Stromal cell of bone marrow (primary cell): ENCODE data around the gene TEAD1.

ENCODE experiments used
- DNase-seq: peaks from one replicate; pipeline ENCODE4 v3.0.0-alpha.2; 2012; ENCODE audit warnings: low read depth

TEAD1 gene

GRCh38 chr11:12900496-12900895 lies 226.3 kb downstream of the TEAD1 start:
- peak; percentile 65 for DNase-seq

GRCh38 chr11:12901272-12901671 lies 227.1 kb downstream of the TEAD1 start:
- DNase-seq, result no peak

- DNase-seq, result no peak
These were observed 227.8 kb downstream of the TEAD1 start for GRCh38 chr11:12901874-12902481.

DNA sequence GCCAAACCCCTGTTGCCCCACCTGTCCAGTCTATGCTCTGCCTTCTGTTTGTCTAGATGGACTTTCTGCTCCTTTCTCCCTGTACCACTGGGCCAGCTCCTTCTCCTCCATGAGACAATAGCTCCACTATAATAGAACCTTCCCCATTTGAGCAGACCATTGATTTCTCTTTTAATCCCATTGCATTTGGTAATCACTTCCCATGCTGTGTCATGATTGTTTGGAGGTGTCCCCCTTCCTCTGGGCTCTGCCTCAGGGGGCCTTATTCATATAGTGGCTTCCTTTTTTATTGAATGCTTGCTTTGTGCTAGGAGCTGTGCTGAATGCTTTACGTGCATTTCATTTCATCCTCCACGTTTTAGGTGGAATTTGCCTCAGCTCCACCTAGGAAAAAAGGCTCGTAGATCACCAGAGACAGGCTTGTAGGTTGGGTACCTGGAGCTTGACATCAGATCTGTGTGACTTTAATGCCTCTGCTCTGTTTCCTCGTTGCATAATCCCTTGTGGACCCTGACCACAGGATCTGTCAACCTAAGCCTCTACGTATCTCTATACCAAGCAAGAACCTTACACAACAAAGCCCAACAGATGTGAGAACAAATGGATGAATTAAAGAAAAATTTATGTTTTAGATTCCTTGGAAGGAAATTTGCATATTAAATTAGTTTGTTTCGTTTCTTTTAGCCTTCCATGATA lies 228.7 kb downstream of the TEAD1 start:
- DNase-seq, result no peak

DNA sequence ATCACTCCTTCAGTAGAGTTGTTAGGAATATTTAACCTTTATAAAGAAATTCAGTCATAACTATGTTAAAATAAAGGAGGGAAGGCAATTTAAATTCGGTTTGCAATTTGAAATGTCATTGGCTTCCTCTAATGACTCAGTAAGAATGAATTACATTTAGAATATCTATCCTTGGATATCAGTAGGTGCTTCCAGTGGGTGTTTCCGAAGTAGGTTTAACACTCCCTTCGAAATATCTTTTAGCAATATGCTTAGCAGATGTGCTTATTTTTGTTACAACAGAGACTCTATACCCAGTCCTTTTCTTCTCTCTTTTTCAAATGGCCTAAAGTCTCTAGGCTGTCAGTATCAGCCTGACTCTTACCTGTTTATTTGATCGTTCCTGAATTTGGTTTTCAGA lies 231.2 kb downstream of the TEAD1 start:
- DNase-seq, result no peak

GRCh38 chr11:12906501-12906900 lies 232.3 kb downstream of the TEAD1 start:
- DNase-seq, result no peak

- no peak for DNase-seq
These were observed 235.7 kb downstream of the TEAD1 start for GRCh38 chr11:12909879-12910278.

- DNase-seq, result no peak
These were observed 240.2 kb downstream of the TEAD1 start for GRCh38 chr11:12914400-12914912.

DNA sequence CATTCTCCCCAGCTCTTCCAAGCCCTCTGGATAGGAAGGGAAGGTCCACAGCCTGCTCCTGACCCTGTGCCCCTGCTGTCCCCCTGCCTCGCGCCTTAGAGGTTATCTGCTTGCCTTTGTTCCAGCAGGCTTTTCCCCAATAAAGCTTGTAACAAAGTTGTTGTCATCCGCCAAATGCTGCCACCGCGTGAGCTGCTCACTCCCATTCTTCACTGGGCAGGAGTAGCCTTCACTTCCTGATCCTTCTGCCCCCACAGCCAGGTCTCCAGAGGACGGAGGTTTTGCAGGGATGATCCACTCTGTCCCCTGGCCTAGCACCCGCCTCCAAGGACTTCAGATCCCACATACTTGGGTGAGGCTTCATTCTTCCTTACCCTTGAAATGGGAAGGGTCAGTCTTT lies 240.9 kb downstream of the TEAD1 start:
- no peak for DNase-seq

DNA sequence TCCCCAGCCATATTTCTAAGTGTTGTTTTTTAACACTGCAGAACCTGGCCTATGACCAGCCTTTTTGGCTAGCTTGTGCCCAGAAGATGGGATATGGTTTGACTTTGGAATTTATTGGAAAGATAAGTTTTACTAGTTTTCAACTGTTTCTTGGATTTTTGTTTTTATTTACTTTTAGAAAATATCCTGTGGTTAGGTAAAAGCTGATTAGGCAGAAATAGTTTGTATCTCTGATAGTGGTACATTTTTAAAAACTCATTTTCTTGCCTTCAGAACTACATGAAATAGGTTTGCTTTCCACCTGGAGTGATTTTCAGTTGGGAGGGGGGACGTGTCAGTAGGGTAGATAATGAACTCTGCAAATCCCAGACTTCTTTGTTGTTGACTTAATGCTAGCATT lies 243.6 kb downstream of the TEAD1 start:
- no peak for DNase-seq

GRCh38 chr11:12918667-12919066 lies 244.4 kb downstream of the TEAD1 start:
- DNase-seq, result no peak

DNA sequence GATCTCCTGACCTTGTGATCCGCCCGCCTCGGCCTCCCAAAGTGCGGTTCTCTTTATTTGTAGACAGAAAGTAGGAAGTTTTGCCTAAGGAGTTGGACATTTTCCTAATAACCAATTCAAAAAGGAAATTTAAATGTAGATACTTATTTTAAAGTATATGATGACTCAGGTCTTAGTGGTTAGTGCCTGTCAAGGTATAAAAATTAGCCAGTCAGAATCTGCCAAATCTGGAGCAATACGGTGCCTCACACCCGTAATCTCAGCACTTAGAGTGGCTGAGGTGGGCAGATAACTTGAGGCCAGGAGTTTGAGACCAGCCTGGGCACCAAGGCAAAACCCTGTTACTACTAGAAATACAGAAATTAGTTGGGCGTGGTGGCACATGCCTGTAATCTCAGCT lies 248.2 kb downstream of the TEAD1 start:
- DNase-seq, result no peak

- DNase-seq, result no peak
These were observed 248.8 kb downstream of the TEAD1 start for GRCh38 chr11:12922980-12923507.

DNA sequence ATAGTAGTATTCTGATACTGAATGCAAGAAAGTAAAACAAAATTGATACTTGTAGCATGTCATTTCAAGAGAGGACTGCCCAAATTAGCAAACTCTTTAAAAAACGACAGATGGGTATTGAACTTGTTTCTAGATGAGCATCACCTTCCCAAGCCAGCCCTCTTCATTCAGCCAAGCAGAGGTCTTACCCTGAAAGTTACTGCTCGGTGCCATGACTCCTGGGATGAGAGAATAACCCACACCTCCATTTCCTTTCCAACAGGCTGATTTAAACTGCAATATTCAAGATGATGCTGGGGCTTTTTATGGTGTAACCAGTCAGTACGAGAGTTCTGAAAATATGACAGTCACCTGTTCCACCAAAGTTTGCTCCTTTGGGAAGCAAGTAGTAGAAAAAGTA lies 250.4 kb downstream of the TEAD1 start:
- DNase-seq, result no peak

DNA sequence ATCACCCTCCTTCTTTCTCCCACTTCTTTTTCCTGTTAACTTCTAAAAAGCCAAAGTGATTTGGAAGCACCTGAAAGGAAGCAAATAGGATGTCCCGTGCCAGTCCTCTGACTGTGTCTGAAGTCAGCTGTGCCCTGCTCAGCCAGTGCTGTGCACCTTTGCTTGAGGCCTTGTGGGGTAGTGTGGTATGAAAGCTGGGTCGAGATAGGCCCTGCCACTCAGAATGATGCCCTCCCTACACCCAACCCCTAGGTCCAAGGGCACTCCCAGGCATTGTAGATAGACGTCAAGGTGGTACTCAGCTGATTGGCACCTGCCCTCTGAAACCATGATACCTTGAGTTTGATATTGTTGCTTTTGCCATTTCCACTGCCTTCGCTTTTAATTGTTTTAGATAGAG lies 251.3 kb downstream of the TEAD1 start:
- no peak for DNase-seq

DNA sequence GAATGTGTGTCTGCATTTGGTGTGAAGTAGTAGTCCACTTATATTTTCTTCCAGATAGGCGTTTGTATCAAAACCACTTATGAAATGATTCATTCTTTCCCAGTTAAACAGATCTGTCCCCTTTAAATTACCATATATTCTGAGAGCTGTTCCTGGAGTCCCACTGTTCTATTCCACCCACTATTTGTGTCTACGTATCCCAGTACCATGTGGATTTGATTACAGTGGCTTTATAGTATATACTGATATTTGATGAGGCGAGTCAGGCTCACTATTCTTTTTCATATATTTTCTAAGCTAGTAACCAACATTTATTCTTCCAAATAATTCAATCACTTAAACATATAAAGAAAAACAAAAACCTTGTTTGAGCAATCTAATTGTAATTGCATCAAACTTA lies 253.0 kb downstream of the TEAD1 start:
- no peak for DNase-seq

- no peak for DNase-seq
These were observed 253.7 kb downstream of the TEAD1 start for GRCh38 chr11:12927886-12928285.

DNA sequence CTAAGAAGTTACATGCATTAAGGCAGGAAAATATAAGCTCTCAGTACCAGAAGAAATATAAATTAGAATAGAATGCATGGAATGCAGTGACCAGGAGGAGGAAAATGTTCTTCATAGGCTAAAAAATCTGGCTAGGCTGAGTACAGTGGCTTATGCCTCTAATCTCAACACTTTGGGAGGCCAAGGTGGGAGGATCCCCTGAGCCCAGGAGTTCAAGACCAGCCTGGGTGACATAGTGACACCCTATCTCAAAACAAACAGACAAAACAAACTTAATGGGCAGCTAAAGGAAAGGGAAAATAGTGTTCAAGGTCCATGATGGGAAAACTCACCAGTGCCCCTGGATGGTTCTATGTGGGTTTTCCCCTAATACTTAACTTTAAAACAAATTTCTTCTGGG lies 256.6 kb downstream of the TEAD1 start:
- no peak for DNase-seq

GRCh38 chr11:12932485-12932884 lies 258.3 kb downstream of the TEAD1 start:
- no peak for DNase-seq

DNA sequence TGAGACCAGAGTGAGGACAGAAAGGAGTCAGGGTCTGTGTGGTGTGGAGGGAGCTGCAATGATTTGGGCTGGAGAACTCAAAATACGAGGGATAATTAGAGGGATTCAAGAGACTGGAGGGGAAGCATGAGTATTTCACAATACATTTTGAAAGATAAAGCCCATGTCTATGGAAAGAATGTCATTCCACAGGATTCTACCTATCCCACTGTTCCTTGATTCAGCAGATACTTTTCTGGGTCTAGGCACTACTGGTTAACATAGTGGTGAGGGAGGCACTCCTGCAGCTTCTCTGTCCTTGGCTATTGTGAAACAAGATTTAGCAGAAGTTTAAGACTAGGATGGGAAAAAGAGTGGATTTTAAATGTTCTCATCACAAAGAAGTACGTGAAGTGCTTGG lies 262.0 kb downstream of the TEAD1 start:
- no peak for DNase-seq

- DNase-seq, result no peak
These were observed 264.5 kb downstream of the TEAD1 start for GRCh38 chr11:12938590-12939247.

DNA sequence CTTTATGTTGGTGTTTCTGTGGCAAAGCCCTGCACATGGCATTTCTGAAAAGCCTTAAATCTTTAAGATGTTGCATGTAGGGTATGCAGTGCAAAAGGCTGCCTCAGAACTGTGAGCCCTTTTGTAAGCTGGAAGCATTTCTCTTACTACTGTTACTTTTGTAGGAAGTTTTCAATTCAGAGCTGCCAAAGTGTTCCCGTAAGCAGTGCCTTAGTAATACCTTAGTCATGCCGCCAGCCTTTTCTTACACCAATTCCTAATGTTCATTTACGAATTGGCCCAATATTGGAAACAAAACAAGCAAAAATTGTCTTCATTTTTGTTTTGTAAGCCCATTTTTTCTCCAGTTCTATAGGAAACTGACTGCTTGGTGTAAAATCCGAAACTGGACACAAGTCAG lies 267.4 kb downstream of the TEAD1 start:
- DNase-seq, result peak; percentile 7

DNA sequence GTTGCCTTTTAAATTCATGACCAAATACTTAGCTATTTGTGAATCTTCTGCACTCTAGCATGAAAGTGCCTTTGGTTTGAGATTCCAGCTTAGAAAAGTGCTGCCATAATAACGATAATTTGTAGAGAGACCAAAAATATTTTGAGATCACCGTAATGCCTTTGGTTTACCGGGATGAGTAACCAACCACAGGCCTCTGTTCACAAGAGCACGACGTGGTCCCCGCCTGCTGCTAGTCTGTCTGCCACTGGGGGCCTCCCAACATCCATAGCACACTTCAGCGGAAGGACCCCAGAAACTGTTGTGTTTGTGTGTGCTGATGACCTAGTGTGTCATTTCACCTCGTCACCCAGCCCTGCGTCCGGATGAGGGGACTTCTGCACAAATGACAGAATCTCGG lies 267.9 kb downstream of the TEAD1 start:
- no peak for DNase-seq
